HepG2 (cell line): ENCODE data around the gene SYNJ2. TPM values are rescaled to one million over a fixed set of nuclear protein-coding genes. Genes with fewer than 3 reads are reported as not detected.

Source experiments
- CBX2 ChIP-seq, 2 experiments: fragments of 200-600 bp in 1 of 2; sonication (generic); formaldehyde crosslinking in 1 of 2; IDR thresholded peaks; 2 replicates each; pipeline versions ENCODE4 v1.7.0 to v1.8.1; 2018 to 2022; ENCODE audit warnings: low read depth in 2 of 2, low read length in 1 of 2, mild to moderate bottlenecking in 1 of 2, missing genetic modification reagents in 1 of 2
- DNMT3B ChIP-seq: conservative IDR thresholded peaks from 2 replicates; pipeline ENCODE4 v1.6.1; 2016; ENCODE audit warnings: missing biosample characterization, control low read depth
- ELF1 ChIP-seq: sonication (generic); formaldehyde crosslinking; IDR thresholded peaks from 2 replicates; pipeline ENCODE4 v1.4.0; 2020; ENCODE audit warnings: missing genetic modification reagents
- GPBP1L1 ChIP-seq: sonication (generic); formaldehyde crosslinking; IDR thresholded peaks from 2 replicates; pipeline ENCODE4 v1.5.0; 2020; ENCODE audit warnings: mild to moderate bottlenecking, missing genetic modification reagents
- MLLT10 ChIP-seq: sonication (generic); formaldehyde crosslinking; IDR thresholded peaks from 2 replicates; pipeline ENCODE4 v1.4.0; 2020; ENCODE audit warnings: missing genetic modification reagents
- NFE2 ChIP-seq: sonication (generic); formaldehyde crosslinking; IDR thresholded peaks from 2 replicates; pipeline ENCODE4 v1.4.0; 2020; ENCODE audit warnings: missing genetic modification reagents
- PBX2 ChIP-seq: IDR thresholded peaks from 2 replicates; pipeline ENCODE4 v1.6.1; 2016; ENCODE audit warnings: control low read depth
- PHF8 ChIP-seq: sonication (generic); formaldehyde crosslinking; IDR thresholded peaks from 2 replicates; pipeline ENCODE4 v1.5.0; 2020; ENCODE audit warnings: missing genetic modification reagents
- RARG ChIP-seq: sonication (generic); formaldehyde crosslinking; IDR thresholded peaks from 2 replicates; pipeline ENCODE4 v1.4.0; 2020; ENCODE audit warnings: low read depth, mild to moderate bottlenecking, missing genetic modification reagents
- RFXANK ChIP-seq: IDR thresholded peaks from 2 replicates; pipeline ENCODE4 v1.6.1; 2016
- SCMH1 ChIP-seq: sonication (generic); formaldehyde crosslinking; IDR thresholded peaks from 2 replicates; pipeline ENCODE4 v1.9.0; 2021; ENCODE audit warnings: missing genetic modification reagents, mild to moderate bottlenecking, borderline replicate concordance
- SMYD3 ChIP-seq: sonication (generic); formaldehyde crosslinking; IDR thresholded peaks from 2 replicates; pipeline ENCODE4 v1.8.1; 2023; ENCODE audit warnings: mild to moderate bottlenecking, missing genetic modification reagents
- STAT5B ChIP-seq: sonication (generic); formaldehyde crosslinking; IDR thresholded peaks from 2 replicates; pipeline ENCODE4 v1.4.0; 2020; ENCODE audit warnings: missing genetic modification reagents
- THYN1 ChIP-seq: sonication (generic); formaldehyde crosslinking; IDR thresholded peaks from 2 replicates; pipeline ENCODE4 v1.8.1; 2023; ENCODE audit warnings: low read depth, mild to moderate bottlenecking, moderate library complexity, missing genetic modification reagents, borderline replicate concordance
- YEATS4 ChIP-seq: sonication (generic); formaldehyde crosslinking; IDR thresholded peaks from 2 replicates; pipeline ENCODE4 v1.4.0; 2020; ENCODE audit warnings: missing genetic modification reagents, borderline replicate concordance
- ZBTB42 ChIP-seq: sonication (generic); formaldehyde crosslinking; IDR thresholded peaks from 2 replicates; pipeline ENCODE4 v1.5.0; 2020; ENCODE audit warnings: mild to moderate bottlenecking, missing genetic modification reagents
- ZMYM4 ChIP-seq: sonication (generic); formaldehyde crosslinking; IDR thresholded peaks from 2 replicates; pipeline ENCODE4 v1.8.1; 2023; ENCODE audit warnings: mild to moderate bottlenecking, missing genetic modification reagents
- ZNF282 ChIP-seq: fragments of 450-650 bp; IDR thresholded peaks from 2 replicates; pipeline ENCODE4 v1.6.1; 2018; ENCODE audit not compliant: partially characterized antibody
- ZNF331 ChIP-seq: sonication (generic); formaldehyde crosslinking; IDR thresholded peaks from 2 replicates; pipeline ENCODE4 v1.4.0; 2020; ENCODE audit warnings: missing genetic modification reagents
- ZNF354B ChIP-seq: sonication (generic); formaldehyde crosslinking; IDR thresholded peaks from 2 replicates; pipeline ENCODE4 v1.8.0; 2022; ENCODE audit warnings: mild to moderate bottlenecking, missing genetic modification reagents
- polyA plus RNA-seq, 8 experiments: library from polyadenylated mRNA; depleted of rRNA in 3 of 8; stranded (reverse) in 7 of 8; unstranded in 1 of 8; fragments of >200 nt; fragmentation: Illumina TruSeq in 4 of 8; extraction: Trizol in 4 of 8; gene quantifications; 2 replicates each; pipeline versions ENCODE4 v1.2.1 to v1.2.3, GENCODE V29; 2011 to 2016; ENCODE audit warnings: low read depth in 4 of 8, missing spikeins in 1 of 8, mixed read lengths in 1 of 8; ENCODE audit not compliant: insufficient read depth in 1 of 8
- total RNA-seq, 5 experiments: library from RNA; depleted of rRNA; stranded (reverse); fragments of >200 nt; fragmentation: Illumina TruSeq; extraction: Trizol; gene quantifications; 2 replicates each; pipeline ENCODE4 v1.2.3, GENCODE V29; 2016; ENCODE audit warnings: low read depth in 1 of 5
- TF ChIP-seq, protein P1 (sequence below): IDR thresholded peaks from 2 replicates; pipeline ENCODE4 v1.4.0; 2020; ENCODE audit warnings: mild to moderate bottlenecking, missing genetic modification reagents
- TF ChIP-seq, protein P2 (sequence below): sonication (generic); formaldehyde crosslinking; IDR thresholded peaks from 2 replicates; pipeline ENCODE4 v1.5.1; 2020; ENCODE audit warnings: missing genetic modification reagents, mild to moderate bottlenecking, borderline replicate concordance
- TF ChIP-seq, protein P3 (sequence below): sonication (generic); formaldehyde crosslinking; IDR thresholded peaks from 2 replicates; pipeline ENCODE4 v1.8.1; 2023; ENCODE audit warnings: missing genetic modification reagents, inconsistent platforms, borderline replicate concordance
- TF ChIP-seq, protein P4 (sequence below): sonication (generic); formaldehyde crosslinking; IDR thresholded peaks from 2 replicates; pipeline ENCODE4 v1.4.0; 2020; ENCODE audit warnings: missing genetic modification reagents

Gene SYNJ2
- total and polyA plus RNA-seq, 2 of the 13 experiments (the other 11 are each of a cell fraction or from before 2014, with no cell fraction given), result 39.1 to 57.6 TPM

DNA sequence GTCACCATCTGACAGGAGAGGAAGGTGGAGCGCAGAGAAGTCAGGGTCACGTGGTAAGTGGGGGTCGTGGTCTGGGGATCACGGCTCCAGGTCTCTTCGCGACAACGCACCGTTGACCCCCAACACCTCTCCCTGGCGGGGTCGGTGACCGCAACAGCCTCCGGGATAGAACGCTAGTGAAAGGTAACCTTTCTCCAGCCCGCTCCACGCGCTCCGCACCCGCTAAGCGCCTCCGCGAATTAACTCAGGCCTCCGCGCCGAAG lies 600 bp upstream of the SYNJ2 start (continued):
- TF ChIP-seq, protein P1, sequence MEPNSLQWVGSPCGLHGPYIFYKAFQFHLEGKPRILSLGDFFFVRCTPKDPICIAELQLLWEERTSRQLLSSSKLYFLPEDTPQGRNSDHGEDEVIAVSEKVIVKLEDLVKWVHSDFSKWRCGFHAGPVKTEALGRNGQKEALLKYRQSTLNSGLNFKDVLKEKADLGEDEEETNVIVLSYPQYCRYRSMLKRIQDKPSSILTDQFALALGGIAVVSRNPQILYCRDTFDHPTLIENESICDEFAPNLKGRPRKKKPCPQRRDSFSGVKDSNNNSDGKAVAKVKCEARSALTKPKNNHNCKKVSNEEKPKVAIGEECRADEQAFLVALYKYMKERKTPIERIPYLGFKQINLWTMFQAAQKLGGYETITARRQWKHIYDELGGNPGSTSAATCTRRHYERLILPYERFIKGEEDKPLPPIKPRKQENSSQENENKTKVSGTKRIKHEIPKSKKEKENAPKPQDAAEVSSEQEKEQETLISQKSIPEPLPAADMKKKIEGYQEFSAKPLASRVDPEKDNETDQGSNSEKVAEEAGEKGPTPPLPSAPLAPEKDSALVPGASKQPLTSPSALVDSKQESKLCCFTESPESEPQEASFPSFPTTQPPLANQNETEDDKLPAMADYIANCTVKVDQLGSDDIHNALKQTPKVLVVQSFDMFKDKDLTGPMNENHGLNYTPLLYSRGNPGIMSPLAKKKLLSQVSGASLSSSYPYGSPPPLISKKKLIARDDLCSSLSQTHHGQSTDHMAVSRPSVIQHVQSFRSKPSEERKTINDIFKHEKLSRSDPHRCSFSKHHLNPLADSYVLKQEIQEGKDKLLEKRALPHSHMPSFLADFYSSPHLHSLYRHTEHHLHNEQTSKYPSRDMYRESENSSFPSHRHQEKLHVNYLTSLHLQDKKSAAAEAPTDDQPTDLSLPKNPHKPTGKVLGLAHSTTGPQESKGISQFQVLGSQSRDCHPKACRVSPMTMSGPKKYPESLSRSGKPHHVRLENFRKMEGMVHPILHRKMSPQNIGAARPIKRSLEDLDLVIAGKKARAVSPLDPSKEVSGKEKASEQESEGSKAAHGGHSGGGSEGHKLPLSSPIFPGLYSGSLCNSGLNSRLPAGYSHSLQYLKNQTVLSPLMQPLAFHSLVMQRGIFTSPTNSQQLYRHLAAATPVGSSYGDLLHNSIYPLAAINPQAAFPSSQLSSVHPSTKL (CRISPR knock-in tag), result no peak
- TF ChIP-seq YEATS4, result no peak
- no peak for TF ChIP-seq ZNF282
- no peak for TF ChIP-seq RARG (CRISPR knock-in tag)
- TF ChIP-seq GPBP1L1 (CRISPR knock-in tag), result no peak
- no peak for TF ChIP-seq ZNF331 (CRISPR knock-in tag)
- TF ChIP-seq PHF8, result no peak; the same call in 1 of the 2 replicates
- no peak for TF ChIP-seq THYN1
- no peak for TF ChIP-seq CBX2 (IDR thresholded peaks at IDR 0.05; ENCODE audit: low read depth, low read length)
- no peak for TF ChIP-seq CBX2 (CRISPR knock-in tag; IDR thresholded peaks at IDR 0.05; ENCODE audit: low read depth)
- no peak for TF ChIP-seq ZMYM4 (CRISPR knock-in tag)
- no peak for TF ChIP-seq NFE2
- TF ChIP-seq, protein P2, sequence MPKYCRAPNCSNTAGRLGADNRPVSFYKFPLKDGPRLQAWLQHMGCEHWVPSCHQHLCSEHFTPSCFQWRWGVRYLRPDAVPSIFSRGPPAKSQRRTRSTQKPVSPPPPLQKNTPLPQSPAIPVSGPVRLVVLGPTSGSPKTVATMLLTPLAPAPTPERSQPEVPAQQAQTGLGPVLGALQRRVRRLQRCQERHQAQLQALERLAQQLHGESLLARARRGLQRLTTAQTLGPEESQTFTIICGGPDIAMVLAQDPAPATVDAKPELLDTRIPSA, result 0 out of 2 replicates have a peak, but pooled peaks have one; percentile 31
- no peak for TF ChIP-seq ZNF354B (CRISPR knock-in tag)
- no peak for TF ChIP-seq ELF1 (CRISPR knock-in tag)
- TF ChIP-seq ZBTB42, result no peak
- TF ChIP-seq RFXANK (CRISPR knock-in tag), result no peak
- TF ChIP-seq PBX2, result no peak
- TF ChIP-seq SMYD3, result no peak
- no peak for TF ChIP-seq MLLT10
- no peak for TF ChIP-seq SCMH1 (CRISPR knock-in tag)
- TF ChIP-seq STAT5B, result no peak
- TF ChIP-seq, protein P3, sequence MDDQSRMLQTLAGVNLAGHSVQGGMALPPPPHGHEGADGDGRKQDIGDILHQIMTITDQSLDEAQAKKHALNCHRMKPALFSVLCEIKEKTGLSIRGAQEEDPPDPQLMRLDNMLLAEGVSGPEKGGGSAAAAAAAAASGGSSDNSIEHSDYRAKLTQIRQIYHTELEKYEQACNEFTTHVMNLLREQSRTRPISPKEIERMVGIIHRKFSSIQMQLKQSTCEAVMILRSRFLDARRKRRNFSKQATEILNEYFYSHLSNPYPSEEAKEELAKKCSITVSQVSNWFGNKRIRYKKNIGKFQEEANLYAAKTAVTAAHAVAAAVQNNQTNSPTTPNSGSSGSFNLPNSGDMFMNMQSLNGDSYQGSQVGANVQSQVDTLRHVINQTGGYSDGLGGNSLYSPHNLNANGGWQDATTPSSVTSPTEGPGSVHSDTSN (CRISPR knock-in tag), result no peak
- TF ChIP-seq DNMT3B (CRISPR knock-in tag), result no peak
- TF ChIP-seq, protein P4, sequence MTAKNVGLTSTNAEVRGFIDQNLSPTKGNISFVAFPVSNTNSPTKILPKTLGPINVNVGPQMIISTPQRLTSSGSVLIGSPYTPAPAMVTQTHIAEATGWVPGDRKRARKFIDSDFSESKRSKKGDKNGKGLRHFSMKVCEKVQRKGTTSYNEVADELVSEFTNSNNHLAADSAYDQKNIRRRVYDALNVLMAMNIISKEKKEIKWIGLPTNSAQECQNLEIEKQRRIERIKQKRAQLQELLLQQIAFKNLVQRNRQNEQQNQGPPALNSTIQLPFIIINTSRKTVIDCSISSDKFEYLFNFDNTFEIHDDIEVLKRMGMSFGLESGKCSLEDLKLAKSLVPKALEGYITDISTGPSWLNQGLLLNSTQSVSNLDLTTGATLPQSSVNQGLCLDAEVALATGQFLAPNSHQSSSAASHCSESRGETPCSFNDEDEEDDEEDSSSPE, result no peak
